ENCODE results near the gene RTN4R. TPM values are rescaled to one million over a fixed set of nuclear protein-coding genes. Genes with fewer than 3 reads are reported as not detected.
"Not testable (repeated sequence)": the region's sequence is repeated elsewhere in the genome, so short reads cannot be mapped to it uniquely, and the experiment has no call there.

RTN4R gene
- total RNA-seq, 1 donor from 2014 or later, result 4.2 TPM

GRCh38 chr22:20281891-20282290 lies 13.8 kb upstream of the RTN4R start:
- H3K27me3 ChIP-seq, result no peaks in the 10 kb centered on the region
- H3K36me3 ChIP-seq, result no peaks in the 10 kb centered on the region
- H3K27ac ChIP-seq, result no peak overlapping the region
- no peak for DNase-seq (ENCODE audit: extremely low spot score in 2 of 2)
- no peaks in the 10 kb centered on the region for H3K4me1 ChIP-seq
- H3K4me3 ChIP-seq, result no peak overlapping the region
- no peak for TF ChIP-seq POLR2AphosphoS5 (IDR thresholded peaks at IDR 0.05; ENCODE audit: insufficient read depth in 1 of 2, low read depth in 1 of 2)
- no peak for TF ChIP-seq POLR2A (IDR thresholded peaks at IDR 0.05)
- intact Hi-C loops (cut with DNase I), result no loop called here
- H3K9me3 ChIP-seq, result no peaks in the 10 kb centered on the region

GRCh38 chr22:20281473-20281872 lies 13.4 kb upstream of the RTN4R start:
- intact Hi-C loops (cut with DNase I), result not testable (repeated sequence)

GRCh38 chr22:20280866-20281265 lies 12.7 kb upstream of the RTN4R start:
- Histone ChIP-seq H3K4me3 (no peak overlapping the region), H3K4me1 (no peaks in the 10 kb centered on the region), H3K9me3 (no peaks in the 10 kb centered on the region), H3K27ac (no peak overlapping the region), H3K36me3 (no peaks in the 10 kb centered on the region), H3K27me3 (no peaks in the 10 kb centered on the region)
- intact Hi-C loops (cut with DNase I), result no loop called here
- no peak for DNase-seq (ENCODE audit: extremely low spot score in 2 of 2)
- TF ChIP-seq CTCF (IDR thresholded peaks at IDR 0.05) (no peak), POLR2AphosphoS5 (IDR thresholded peaks at IDR 0.05; ENCODE audit: insufficient read depth in 1 of 2, low read depth in 1 of 2) (no peak), POLR2A (IDR thresholded peaks at IDR 0.05) (no peak)

More at GRCh38 chr22:20281473-20281872, 13.4 kb upstream of the RTN4R start:
- H3K27ac ChIP-seq; DNase-seq (ENCODE audit: extremely low spot score in 2 of 2); H3K9me3 ChIP-seq; H3K27me3 ChIP-seq; H3K36me3 ChIP-seq; H3K4me3 ChIP-seq; H3K4me1 ChIP-seq: not testable (repeated sequence)

- H3K36me3 ChIP-seq; H3K4me3 ChIP-seq; H3K4me1 ChIP-seq; H3K27me3 ChIP-seq; intact Hi-C loops (cut with DNase I); H3K9me3 ChIP-seq; DNase-seq (ENCODE audit: extremely low spot score in 2 of 2); H3K27ac ChIP-seq: not testable (repeated sequence)
These were observed 12.0 kb upstream of the RTN4R start for GRCh38 chr22:20280163-20280562.

- Histone ChIP-seq H3K4me1 (no peaks in the 10 kb centered on the region), H3K4me3 (no peak overlapping the region), H3K36me3 (no peaks in the 10 kb centered on the region), H3K9me3 (no peaks in the 10 kb centered on the region), H3K27ac (no peak overlapping the region), H3K27me3 (no peaks in the 10 kb centered on the region)
- intact Hi-C loops (cut with DNase I), result no loop called here
- DNase-seq (ENCODE audit: extremely low spot score in 2 of 2), result no peak
- TF ChIP-seq POLR2AphosphoS5 (IDR thresholded peaks at IDR 0.05; ENCODE audit: insufficient read depth in 1 of 2, low read depth in 1 of 2) (no peak), CTCF (IDR thresholded peaks at IDR 0.05) (no peak), POLR2A (IDR thresholded peaks at IDR 0.05) (no peak)
These were observed 11.6 kb upstream of the RTN4R start for GRCh38 chr22:20279662-20280134.

- H3K27ac ChIP-seq; H3K4me3 ChIP-seq; DNase-seq (ENCODE audit: extremely low spot score in 2 of 2); intact Hi-C loops (cut with DNase I); H3K9me3 ChIP-seq; H3K36me3 ChIP-seq; H3K27me3 ChIP-seq; H3K4me1 ChIP-seq: not testable (repeated sequence)
These were observed 10.8 kb upstream of the RTN4R start for GRCh38 chr22:20278726-20279490.

GRCh38 chr22:20277936-20278635 lies 10.0 kb upstream of the RTN4R start:
- H3K27me3 ChIP-seq; H3K4me1 ChIP-seq; intact Hi-C loops (cut with DNase I); H3K4me3 ChIP-seq; H3K9me3 ChIP-seq; DNase-seq (ENCODE audit: extremely low spot score in 2 of 2); H3K27ac ChIP-seq; H3K36me3 ChIP-seq: not testable (repeated sequence)
